ENCODE results near the gene IL17RC.

The IL17RC gene

DNA sequence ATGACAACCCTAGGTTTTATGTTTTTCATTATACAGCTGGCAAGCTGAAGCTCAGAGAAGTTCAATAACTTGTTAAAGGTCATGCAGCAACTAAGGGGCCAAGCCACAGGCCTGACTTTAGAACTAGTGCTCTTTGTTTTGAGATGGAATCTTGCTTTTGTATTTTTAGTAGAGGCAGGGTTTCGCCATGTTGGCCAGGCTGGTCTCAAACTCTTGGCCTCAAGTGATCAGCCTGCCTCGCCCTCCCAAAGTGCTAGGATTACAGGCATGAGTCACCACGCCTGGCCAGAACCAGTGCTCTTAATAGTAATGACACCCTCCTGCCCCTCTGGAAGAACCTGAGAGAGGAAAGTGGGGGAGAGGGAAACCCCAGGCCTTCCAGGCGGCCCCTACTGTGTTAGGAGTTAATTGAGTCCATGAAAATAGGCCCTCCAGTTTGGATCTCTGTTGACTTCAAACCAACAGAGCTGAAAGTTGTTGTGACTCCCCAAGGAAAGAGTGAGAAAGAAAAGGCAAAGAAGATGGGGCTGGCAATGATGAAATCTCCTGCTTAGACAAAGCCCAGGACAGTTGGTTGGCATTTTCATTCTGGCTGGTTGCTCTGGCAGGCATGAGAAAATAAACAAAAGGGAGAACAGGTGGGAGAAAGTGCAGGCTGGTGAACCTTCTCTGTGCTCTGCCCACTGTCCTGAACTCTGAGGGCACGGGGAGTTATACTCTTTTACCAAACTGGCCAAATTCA, 38.9 kb downstream of the IL17RC start:
- Histone ChIP-seq H3K27me3 (no peaks in the 10 kb centered on the region), H3K9me3 (no peaks in the 10 kb centered on the region), H3K4me1 (peaks cover 4% of the 10 kb centered on the region; the same call in 1 of the 2 replicates), H3K36me3 (no peaks in the 10 kb centered on the region), H3K4me3 (ENCODE audit: low read depth, low read length) (no peak overlapping the region)
- DNase-seq, result no peak
- TF ChIP-seq, protein P1, sequence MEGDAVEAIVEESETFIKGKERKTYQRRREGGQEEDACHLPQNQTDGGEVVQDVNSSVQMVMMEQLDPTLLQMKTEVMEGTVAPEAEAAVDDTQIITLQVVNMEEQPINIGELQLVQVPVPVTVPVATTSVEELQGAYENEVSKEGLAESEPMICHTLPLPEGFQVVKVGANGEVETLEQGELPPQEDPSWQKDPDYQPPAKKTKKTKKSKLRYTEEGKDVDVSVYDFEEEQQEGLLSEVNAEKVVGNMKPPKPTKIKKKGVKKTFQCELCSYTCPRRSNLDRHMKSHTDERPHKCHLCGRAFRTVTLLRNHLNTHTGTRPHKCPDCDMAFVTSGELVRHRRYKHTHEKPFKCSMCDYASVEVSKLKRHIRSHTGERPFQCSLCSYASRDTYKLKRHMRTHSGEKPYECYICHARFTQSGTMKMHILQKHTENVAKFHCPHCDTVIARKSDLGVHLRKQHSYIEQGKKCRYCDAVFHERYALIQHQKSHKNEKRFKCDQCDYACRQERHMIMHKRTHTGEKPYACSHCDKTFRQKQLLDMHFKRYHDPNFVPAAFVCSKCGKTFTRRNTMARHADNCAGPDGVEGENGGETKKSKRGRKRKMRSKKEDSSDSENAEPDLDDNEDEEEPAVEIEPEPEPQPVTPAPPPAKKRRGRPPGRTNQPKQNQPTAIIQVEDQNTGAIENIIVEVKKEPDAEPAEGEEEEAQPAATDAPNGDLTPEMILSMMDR (IDR thresholded peaks at IDR 0.05; ENCODE audit: low read depth, low read length), result no peak

DNA sequence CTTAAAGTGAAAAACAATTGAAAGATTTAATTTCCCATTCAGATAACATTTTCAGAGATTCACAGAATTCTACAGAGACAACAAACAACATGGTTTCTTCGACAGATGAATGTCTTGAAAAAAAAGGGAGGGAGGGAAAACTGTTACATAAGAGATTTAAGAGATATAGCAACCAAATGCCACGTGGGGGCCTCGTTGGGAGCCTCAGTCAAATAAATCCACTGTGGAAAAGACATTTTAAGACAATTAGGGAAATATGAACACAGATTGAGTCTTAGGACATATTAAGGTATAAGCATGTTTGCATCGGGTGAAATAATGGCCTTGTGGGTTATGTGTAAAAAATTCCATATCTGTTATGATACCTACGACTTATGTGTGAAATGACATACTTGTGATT, 40.3 kb downstream of the IL17RC start:
- Histone ChIP-seq H3K9me3 (no peaks in the 10 kb centered on the region), H3K4me1 (peaks cover 4% of the 10 kb centered on the region; the same call in 1 of the 2 replicates), H3K4me3 (ENCODE audit: low read depth, low read length) (no peak overlapping the region), H3K27me3 (no peaks in the 10 kb centered on the region), H3K36me3 (no peaks in the 10 kb centered on the region)
- DNase-seq, result no peak
- TF ChIP-seq, protein P1 (IDR thresholded peaks at IDR 0.05; ENCODE audit: low read depth, low read length), result no peak

DNA sequence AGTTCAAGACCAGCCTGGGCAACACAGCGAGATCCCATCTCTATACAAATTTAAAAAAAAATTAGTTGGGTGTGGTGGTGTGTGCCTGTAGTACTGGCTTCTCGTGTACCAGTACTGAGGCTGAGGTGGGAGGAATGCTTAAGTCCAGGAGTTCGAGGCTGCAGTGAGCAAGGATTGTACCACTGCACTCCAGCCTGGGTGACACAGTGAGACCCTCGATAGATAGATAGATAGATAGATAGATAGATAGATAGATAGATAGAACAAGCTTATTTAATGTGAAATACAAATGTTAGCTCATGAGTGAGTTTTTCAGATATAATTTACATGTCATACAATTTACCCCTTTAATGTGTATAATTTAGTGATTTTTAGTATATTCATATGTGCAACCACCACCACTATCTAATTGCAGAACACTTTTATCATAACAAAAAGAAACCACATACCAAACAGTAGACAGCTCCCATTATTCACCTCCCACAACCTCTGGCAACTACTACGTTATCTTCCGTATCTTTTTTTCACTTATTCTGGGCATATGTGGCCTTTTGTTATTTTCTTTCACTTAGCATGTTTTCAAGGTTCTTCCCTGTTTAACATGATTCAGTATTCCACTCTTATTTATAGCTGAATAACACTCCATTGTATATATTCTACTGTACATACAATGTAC, 48.4 kb downstream of the IL17RC start:
- no peaks in the 10 kb centered on the region for H3K4me1 ChIP-seq
- TF ChIP-seq, protein P1 (IDR thresholded peaks at IDR 0.05; ENCODE audit: low read depth, low read length), result no peak
- no peaks in the 10 kb centered on the region for H3K36me3 ChIP-seq
- H3K9me3 ChIP-seq, result no peaks in the 10 kb centered on the region
- no peaks in the 10 kb centered on the region for H3K27me3 ChIP-seq
- H3K4me3 ChIP-seq (ENCODE audit: low read depth, low read length), result no peak overlapping the region
- DNase-seq, result no peak

DNA sequence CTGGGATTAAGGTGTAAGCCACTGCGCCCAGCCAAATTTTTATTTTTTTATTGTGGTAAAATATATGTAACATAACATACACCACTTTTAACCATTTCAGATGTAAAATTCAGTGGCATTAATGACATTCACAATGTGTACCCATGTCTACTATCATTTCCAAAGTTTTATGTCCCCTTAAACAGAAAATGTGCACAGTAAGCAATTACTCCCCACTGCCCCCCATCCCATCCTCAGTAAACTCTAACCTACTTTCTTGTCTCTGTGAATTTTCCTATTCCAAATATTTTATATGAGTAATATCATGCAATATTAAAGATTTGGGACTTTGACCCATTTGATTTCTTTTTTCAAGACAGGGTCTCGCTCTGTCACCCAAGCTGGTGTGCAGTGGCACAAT, 49.9 kb downstream of the IL17RC start:
- Histone ChIP-seq H3K4me1 (no peaks in the 10 kb centered on the region), H3K9me3 (no peaks in the 10 kb centered on the region), H3K27me3 (no peaks in the 10 kb centered on the region), H3K36me3 (no peaks in the 10 kb centered on the region), H3K4me3 (ENCODE audit: low read depth, low read length) (no peak overlapping the region)
- TF ChIP-seq, protein P1 (IDR thresholded peaks at IDR 0.05; ENCODE audit: low read depth, low read length), result no peak
- DNase-seq, result no peak

DNA sequence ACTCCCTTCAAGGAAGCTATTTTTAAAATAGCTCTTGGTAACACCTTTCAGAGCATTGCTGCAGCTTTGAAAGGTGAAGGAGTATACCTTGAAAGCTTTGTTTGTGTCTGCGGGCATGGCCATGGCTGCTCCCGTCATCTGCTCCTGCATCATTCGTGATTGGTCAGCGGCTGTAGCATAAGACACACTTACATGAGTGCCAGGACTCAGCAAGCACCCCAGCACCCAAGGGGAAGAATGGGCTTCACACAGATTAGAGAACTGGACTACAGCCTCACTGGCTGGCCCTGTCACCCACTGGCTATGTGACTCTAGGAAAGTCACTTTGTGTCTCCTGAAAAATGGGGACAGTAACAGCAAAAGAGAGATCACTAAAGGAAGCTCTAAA, 52.7 kb downstream of the IL17RC start:
- Histone ChIP-seq H3K4me3 (ENCODE audit: low read depth, low read length) (no peak overlapping the region), H3K9me3 (no peaks in the 10 kb centered on the region), H3K4me1 (no peaks in the 10 kb centered on the region), H3K36me3 (no peaks in the 10 kb centered on the region), H3K27me3 (no peaks in the 10 kb centered on the region)
- no peak for DNase-seq
- TF ChIP-seq, protein P1 (IDR thresholded peaks at IDR 0.05; ENCODE audit: low read depth, low read length), result no peak
